GM04504 (cell line): ENCODE results near the gene GID4.

Experiments used
- DNase-seq: peaks from one replicate; pipeline ENCODE4 v3.0.0-alpha.2; 2012; ENCODE audit warnings: low read depth

The GID4 gene

GRCh38 chr17:18017958-18018357 lies 21.2 kb upstream of the GID4 start:
- DNase-seq, result no peak

- DNase-seq, result no peak
Measured at GRCh38 chr17:18018411-18018921, 20.7 kb upstream of the GID4 start.

GRCh38 chr17:18019838-18020154 lies 19.4 kb upstream of the GID4 start:
- DNase-seq, result no peak

GRCh38 chr17:18020971-18021370 lies 18.2 kb upstream of the GID4 start:
- DNase-seq, result no peak

- DNase-seq, result no peak
Measured at GRCh38 chr17:18021372-18021771, 17.8 kb upstream of the GID4 start.

- no peak for DNase-seq
Measured at GRCh38 chr17:18025241-18025944, 13.8 kb upstream of the GID4 start.

- peak; percentile 74 for DNase-seq
Measured at GRCh38 chr17:18025945-18026776, 13.0 kb upstream of the GID4 start.

GRCh38 chr17:18027280-18027679 lies 11.9 kb upstream of the GID4 start:
- no peak for DNase-seq

- DNase-seq, result no peak
Measured at GRCh38 chr17:18028114-18028951, 10.9 kb upstream of the GID4 start.

- DNase-seq, result no peak
Measured at GRCh38 chr17:18028952-18029540, 10.2 kb upstream of the GID4 start.

- DNase-seq, result no peak
Measured at GRCh38 chr17:18031955-18032354, 7.3 kb upstream of the GID4 start.

- DNase-seq, result no peak
Measured at GRCh38 chr17:18033442-18034099, 5.6 kb upstream of the GID4 start.

GRCh38 chr17:18035704-18036103 lies 3.5 kb upstream of the GID4 start:
- DNase-seq, result no peak

- no peak for DNase-seq
Measured at GRCh38 chr17:18037486-18037885, 1.7 kb upstream of the GID4 start.

GRCh38 chr17:18038149-18038850 lies 908 bp upstream of the GID4 start:
- no peak for DNase-seq

GRCh38 chr17:18039535-18040260 lies 490 bp downstream of the GID4 start:
- DNase-seq, result no peak

- no peak for DNase-seq
Measured at GRCh38 chr17:18040261-18040858, 1.2 kb downstream of the GID4 start.

GRCh38 chr17:18041776-18042175 lies 2.6 kb downstream of the GID4 start:
- DNase-seq, result peak; percentile 60

- DNase-seq, result no peak
Measured at GRCh38 chr17:18042983-18043382, 3.8 kb downstream of the GID4 start.

- no peak for DNase-seq
Measured at GRCh38 chr17:18043491-18043890, 4.3 kb downstream of the GID4 start.
